Suppressor macrophage treated with lipopolysaccharide for 4 hours (primary cell): Measurements from ENCODE around the gene PDE4B.

Experiments used
- DNase-seq: peaks from one replicate; pipeline ENCODE4 v3.0.0-alpha.2; 2020

The PDE4B gene

DNA sequence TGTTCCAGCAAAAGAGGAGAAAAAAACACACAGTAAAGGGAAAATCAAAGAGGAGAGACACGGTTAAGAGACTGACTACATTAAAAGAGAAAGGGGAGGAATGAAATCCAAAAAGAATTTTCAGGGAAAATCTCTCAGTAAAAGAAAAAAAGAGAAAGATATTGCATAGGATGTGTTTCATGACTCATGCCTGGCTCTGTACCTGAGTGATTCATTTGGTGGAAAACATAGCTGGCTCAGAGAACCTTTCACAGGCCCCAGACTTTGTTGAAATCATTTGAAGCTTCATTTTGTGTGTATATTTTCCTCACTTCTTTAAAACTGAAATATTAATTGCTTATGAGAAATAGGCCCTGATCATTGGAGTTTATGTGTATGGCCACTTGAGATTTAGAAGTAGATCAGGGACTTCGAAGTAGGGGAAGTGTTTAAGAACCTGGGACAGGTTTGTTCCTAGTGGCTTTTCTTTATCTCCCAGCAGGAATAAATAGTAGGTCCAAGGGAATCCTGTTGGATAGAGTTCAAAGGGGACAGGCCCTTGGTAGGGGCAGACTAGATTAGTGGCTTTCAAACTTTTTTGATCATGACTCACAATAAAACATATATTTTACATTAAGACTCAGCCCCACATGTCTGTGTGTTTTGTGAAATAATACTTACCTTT is 502.1 kb downstream of the PDE4B start:
- DNase-seq = no peak

DNA sequence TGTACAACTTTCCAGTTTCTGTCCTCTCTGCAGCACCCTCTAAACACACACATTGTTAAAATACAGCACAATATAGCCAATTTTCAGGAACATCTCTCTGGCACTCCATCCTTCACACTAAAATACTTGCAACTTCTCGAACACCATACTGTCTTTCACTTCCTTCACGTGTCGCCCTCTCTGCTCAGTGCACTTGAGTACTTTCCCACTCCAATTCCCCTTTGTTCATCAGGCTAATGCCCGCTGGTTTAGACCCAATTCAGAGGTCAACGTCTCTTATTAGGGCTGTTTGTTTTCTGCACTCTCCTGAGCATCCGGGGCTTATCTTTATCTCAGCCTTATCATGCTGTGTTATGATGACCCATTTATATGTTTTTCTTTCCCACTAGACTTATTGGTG is 503.1 kb downstream of the PDE4B start:
- peak; percentile 35 for DNase-seq

DNA sequence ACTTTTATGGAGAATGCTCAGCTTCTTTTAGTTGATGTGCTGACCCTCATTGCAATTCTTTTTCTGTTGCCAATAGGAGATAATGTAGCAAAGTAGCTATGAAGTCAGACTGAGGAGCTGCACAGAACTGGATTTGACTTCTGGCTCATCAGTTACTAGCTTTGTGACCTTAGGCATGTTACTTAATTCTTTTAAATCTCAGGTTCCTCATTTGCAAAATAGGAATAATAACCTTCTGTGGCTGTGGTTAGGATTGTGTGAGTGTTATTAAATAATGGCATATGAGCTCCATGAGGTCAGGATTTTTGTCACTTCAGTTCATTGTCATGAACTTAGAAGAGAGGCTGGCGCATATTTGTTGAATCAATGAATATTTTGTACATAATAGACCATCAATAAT is 503.7 kb downstream of the PDE4B start:
- DNase-seq = peak; percentile 76

DNA sequence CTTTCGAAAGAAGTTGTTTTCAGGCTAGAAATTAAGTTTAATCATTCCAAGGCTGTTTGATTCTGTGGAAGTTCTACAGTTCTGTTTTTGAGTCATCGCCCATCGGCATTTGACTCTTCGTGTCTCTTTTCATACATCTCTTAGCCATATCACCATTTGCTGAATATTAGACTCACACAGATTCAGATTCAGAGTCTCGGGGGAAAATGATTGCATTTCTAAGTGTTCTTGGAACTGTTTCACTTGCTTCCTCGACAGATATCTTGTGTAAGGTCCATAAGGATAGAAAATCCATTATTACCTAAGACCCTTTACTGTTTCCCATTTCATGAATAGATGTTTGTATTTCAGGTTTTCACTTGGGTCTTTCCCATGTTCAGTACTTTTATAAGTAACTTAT is 504.3 kb downstream of the PDE4B start:
- peak; percentile 26 for DNase-seq

DNA sequence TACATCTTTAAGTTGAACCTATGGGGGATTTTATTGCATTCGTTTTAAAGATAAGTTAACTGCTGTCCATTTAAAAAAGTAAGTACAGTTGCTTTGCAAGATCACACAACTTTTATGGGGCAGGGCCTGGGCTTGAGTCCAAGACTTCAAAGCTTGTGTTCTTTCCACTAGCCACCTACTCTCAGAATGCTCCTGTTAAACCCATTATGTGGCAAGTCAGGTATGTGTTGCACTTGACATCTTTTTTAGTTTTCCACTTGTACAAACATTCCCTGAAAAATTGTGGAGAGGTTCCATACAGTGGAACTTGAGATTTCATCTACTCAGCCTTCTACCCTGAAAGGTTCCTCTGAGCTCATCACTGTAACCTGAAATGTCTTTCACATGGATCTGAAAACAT is 505.8 kb downstream of the PDE4B start:
- no peak for DNase-seq

DNA sequence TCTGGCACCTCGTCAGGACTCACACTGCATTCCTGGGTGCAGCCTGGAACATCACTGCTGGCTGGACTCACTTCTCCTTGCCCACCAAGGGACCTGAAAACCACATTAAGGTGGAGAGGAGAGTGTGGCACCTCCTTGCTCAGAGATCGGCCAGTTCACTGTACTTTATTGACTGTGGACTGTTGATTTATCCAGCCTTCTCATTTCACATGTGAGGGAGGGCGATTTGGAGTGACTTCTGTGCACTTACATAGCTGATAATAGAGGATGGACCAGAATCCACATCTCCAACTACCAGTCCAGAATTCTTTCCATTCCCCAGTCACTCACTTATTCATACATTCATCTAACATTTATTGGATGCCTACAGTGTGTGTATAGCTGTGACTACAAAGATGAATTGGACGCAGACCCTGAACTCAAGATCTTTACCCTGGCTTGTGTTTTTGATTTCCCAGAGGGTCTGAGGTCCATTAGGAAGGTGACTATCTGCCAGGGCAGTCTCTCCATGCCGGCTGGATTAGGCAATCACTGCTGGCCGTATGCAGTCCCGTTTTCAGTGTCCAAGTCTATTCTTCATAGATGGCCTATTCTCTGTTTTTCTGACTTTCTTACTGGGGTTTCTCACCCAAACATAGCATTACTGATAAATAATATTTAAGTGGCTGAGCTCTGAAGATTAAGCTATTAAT is 507.7 kb downstream of the PDE4B start:
- no peak for DNase-seq

DNA sequence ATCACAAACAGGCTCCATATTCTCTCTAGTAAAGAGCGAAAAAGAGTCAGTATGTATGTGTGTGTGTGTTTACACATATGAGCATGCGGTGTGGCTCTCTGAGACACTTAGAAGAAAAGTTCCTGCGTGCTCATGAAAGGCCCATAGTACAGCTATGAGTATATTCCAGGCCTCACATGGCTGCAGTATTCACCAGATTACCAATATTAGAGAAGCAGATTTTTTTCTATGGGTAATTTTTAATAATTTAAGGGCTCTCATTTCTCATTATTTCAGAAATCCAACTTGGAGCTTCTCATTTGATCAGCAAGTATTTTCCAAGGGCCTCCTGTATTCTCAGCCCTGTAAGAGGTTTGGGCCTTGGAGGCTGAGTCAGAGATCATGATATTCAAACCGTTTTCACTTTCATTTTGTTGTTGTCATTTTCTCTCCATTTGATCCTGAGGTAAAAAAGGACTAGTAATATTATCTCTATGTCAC is 508.3 kb downstream of the PDE4B start:
- peak; percentile 82 for DNase-seq

DNA sequence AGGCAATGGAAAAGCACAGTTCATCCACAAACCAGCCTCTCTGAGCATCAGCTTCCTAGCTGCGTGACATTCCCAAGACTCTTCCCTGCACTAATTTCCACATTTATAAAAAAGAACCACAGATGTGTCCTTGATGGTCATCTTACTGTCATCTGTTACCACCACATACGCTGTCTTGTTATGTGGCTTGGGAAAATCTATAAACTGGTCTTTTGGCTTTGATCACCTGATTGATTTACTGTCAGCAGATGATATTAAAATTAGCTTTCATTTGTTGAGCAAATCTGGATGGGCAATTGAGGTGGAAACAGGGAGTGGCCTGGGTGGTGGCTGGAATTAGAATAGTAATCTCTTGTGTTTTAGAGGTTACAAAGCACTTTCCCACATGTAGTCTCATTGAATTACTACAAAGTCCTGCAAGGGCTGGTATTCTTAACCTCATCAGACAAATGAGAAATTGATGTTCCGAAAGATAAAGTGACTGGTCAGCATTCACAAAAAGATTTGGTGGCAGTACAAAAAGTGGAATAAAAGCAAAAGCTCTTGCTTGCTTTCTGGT is 509.6 kb downstream of the PDE4B start:
- DNase-seq = no peak

DNA sequence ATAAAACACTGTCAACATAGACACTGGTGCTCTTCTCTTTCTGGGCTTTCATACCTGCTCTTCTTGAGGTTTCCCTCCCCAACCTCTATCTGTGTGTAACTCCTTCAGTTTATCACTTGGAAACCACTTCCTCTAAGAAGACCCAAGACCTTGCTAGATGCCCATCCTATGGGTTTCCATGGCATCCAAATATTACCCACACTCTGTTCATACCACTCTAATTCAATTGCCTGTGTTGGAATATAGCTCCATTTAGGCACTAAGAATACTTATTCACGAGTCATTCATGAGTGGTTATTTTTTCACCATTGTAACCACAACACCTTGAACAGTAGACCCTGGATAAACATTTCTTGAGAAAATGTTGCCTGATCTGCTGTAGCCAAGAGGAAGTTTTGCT is 510.1 kb downstream of the PDE4B start:
- DNase-seq = no peak

DNA sequence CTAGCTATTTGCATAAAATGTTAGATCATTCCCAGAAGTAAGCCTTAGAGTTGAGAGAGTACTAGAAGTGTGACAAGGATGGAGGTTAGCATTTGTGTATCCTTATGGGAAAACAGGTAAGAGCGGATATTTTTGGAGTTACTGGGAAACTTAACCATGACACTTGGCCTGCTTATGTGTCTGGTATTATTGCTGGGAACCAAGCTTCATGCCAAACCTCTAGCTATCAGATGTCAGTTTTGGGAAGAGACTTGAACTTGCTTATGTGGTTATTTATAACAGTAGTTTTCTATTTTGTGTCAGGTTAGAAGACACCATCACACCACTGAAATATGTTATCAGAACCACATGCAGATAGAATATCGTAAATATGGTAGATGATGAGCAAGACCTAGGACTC is 511.0 kb downstream of the PDE4B start:
- DNase-seq = no peak

DNA sequence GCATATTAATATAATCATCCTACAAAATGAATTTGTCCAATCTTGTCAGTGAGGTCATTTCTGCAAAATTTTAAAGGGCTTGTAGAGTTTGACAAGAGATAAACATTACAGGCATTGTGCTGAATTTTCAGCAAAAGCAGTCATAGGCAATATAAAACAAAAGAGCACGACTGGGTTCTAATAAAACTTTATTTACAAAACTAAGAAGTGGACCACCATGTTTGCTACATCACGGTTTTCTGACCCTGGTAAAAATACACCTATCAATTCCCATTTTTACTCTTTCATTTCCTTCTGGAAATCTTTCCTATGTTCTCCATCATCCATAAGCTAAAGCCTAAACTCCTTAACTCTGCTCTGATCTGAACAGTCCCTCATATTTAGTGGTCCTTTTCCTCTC is 511.4 kb downstream of the PDE4B start:
- no peak for DNase-seq

DNA sequence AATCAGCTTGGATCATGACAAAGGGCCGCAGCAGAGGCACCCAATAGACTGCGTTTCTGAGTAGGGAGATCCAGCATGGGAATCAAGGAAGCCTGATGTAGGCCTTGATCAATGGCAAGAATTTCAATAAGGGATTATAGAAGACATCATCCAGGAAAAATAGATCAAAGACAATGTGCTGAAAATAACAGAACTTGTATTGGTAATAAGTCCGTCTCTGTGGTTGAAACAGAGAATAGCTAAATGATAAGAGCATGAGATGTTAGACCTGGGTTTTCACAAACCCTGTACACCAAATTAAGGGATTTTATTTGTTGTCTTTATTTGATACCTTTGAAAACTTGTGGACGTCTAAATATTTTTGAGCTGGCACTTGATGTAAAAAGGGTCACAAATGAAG is 513.2 kb downstream of the PDE4B start:
- no peak for DNase-seq

DNA sequence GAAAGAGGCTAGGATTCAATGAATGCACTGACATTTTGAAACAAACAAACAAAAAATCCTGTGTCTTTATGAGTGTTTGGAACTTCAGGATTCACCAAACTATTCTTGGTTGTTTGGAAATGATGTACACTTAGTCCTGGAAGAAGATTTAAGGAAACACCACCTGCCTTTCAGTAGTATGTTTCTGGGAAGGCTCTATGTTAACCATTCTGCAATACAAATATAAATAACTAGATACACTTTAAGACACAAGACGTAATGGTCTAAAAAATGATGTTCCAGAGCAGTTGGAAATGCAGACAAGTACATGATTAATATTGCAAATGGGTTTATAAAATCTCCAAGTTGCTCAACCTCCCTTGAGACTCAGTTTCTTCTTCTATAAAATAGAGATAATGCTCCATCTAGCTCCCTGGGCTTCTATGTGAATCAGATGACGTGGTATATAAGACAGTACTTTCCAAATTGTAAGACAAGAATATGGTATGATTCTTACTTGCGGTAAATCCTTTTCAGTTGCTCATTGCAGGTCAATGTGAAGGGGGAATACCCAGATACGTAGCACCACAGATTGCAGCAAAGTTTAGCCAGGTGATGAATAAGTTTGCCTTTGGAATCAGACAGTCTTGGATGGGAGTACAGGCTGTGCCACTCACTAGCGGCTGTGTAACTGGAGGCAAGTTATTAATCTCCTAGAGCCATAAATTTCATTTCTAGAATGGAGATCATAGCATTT is 516.5 kb downstream of the PDE4B start:
- DNase-seq = no peak

DNA sequence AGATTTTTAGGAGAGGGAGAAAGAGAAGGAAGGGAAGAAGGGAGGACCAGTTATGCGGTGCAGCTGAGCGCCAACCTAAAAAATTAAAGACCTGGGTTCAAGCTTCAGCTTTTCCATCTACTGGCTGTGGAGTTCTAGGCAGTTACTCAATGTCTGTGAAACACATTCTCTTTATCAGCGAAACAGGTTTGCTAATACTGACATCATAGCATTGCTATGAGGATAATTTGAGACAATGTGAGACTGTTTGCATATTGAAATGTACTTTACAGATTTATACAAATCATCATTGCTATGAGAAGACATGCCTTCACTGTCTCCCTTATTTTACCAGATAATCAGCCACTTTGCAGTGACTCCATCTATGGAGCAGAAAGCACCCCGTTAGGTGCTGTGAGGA is 518.4 kb downstream of the PDE4B start:
- DNase-seq = no peak

DNA sequence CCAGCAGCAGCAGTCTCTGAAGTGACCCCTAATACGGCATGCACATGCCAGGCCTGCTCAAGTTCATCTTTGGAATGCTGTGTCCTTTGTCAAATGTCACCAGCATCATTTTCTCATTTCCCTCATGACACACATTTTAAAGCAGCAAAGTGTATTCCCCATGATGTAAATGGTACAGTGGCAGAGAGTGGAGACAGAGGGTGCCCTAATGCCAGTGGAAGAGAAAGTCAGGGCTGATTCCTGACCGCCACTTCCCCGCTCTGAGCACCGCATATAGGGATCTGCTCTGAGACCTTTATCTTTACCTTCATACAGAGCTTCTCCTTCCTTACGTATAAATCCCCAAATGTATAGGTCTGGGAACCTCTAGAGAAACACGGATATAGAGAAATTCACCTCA is 518.9 kb downstream of the PDE4B start:
- no peak for DNase-seq

DNA sequence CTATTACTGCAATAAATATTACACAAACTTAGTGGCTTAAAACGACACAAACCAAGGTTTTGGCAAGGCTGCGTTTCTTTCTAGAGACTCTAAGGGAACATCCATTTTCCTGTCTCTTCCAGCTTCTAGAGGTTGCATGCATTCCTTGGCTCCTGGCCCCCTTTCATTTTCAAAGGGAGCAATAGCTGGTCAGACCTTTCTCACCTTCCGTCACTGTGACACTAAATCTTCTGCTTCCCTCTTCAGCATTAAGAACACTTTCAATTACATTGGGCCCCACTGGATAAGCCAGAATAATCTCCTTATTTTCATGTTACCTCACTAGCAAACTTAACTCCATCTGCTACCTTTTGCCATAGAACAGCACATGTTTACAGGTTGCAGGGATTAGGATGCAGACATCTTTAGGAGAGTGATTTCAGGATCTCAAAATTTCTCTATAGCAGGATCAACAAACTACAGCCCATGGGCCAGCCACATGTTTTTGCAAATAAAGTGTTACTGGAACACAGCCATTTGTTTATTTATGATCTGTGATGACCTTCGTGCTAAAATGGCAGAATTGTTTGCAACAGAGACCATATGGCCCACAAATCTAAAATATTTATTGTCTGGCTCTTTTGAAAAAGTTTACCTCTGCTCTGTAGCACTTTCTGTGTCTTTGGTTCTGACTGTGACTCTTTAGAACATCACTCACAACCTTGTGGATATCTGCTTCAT is 519.7 kb downstream of the PDE4B start:
- no peak for DNase-seq

DNA sequence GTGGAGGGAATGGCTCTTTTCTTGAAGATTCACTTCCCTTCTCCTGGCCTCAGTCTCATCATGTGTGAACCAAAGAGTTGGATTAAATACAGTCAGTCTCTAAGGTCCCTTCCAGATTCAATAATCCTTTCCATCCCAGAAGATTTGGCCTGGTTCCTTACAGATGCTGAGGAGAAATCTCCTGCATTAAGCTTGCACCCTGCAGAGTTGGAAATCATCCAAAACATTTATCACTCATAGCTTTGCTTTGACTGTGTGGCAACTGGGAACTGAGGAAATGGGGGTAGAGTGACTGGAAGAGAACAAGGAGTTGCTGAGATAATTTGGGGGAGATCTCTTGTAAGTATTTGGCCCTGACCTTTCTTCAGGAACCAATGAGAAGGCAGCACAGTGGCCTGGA is 520.7 kb downstream of the PDE4B start:
- no peak for DNase-seq

DNA sequence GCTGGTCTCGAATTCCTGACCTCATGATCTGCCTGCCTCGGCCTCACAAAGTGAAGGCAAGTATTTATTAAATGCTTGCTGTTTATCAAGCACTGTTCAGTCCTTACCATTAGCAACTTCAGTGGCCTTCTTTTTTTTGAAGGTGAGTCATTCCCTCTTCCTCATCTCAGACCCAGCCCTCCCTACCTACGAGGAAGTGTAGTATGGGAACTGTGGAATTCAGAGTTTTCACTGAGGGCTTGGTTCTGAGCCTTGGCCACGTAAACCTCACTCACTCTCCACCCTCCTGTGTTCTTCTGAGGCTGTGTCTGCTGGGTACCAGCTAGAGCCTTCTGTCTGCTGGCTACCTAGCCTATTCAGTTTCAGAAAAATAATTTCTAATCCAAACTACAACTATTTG is 523.0 kb downstream of the PDE4B start:
- peak; percentile 61 for DNase-seq

DNA sequence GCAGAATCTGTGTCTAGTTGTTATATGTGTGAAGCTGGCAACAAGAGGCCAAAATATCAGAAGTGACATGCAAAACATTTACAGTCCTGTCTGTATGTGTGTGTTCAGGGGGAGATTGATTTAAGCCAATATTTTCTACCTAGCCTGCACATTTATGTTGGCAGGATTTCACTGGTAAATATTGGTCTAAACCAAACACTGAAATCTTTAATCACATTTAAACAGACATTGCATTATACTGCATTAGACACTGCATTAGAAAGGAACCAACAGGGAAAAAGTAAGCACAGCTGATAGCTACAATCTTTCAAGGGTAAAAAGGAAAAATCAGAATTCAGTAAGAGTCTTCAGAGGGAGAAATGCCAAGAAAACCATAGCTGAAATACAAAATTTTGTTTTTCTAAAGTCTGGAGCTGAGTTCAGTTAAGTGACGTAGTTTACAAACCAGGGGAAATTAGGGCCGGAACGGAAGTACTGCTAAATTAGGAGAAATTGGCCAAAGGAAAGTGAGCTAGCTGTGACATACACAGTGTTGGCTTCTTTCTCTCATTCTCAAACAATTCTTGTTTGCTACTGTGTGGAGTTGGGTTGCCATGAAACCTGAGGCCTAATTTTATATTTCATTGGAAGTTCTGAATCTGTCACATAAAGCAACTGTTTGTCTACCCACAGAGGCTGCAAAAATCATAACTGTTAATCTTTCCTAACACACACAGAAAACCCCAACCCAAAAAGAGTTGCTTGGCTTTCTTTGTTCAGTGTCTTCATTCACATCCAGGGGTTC is 524.0 kb downstream of the PDE4B start:
- DNase-seq = peak; percentile 53

DNA sequence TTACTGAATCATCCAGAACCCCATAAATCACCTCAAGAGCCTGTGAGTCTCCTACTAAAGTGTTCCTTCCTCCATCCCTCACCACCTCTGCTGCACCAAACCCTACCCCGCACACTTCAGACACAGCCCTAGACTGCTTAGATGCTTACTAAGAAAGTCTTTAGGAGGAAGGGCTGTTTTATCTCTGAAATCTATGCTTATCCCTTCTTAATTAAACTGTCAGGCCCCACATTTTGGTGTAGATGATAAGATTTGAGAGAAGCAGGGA is 524.5 kb downstream of the PDE4B start:
- DNase-seq = no peak

DNA sequence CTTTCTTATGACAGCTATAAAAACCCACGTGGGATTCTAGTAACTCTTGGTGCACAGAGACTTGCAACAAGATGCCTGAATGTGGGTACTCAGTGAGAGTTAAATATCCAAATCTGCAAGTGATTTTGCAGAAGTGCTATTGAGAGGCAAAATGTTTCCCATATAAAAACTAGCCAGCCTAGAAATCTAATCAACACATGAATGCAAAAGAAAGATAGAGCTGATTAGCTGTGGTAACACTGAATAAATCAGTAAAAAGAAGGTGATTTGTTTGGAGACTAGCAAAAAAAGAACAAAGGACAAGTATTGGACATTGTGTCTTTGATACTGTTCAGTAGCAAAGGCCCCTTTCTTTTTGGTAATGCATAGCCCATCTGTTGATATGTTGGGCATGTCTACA is 527.5 kb downstream of the PDE4B start:
- no peak for DNase-seq

DNA sequence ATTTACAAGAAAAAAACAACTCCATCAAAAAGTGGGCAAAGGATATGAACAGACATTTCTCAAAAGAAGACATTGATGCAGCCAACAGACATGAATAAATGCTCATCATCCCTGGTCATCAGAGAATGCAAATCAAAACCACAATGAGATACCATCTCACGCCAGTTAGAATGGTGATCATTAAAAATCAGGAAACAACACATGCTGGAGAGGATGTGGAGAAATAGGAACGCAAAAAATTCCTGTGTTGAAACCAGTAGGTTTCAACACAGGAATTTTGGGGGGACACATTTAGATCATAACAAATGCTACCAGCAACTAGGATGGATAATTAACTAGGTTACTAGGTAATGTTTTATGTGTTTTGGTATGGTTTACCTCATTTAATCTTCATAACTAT is 529.8 kb downstream of the PDE4B start:
- peak; percentile 39 for DNase-seq
